GM12878 (cell line): Measurements from ENCODE around the gene MIGA2.

Experiments used
- NRF1 ChIP-seq: conservative IDR thresholded peaks from 2 replicates; pipeline ENCODE4 v1.6.1; 2011; ENCODE audit warnings: mild to moderate bottlenecking, low read depth, low read length, improper control_type of control experiment
- POLR2A ChIP-seq: IDR thresholded peaks from 2 replicates; pipeline ENCODE4 v1.6.1; 2011; ENCODE audit warnings: low read depth, mild to moderate bottlenecking, low read length
- RELA ChIP-seq: fragments of 450-650 bp; IDR thresholded peaks from 2 replicates; pipeline ENCODE4 v1.8.0; 2014; ENCODE audit warnings: borderline replicate concordance; ENCODE audit not compliant: partially characterized antibody
- RFX5 ChIP-seq: IDR thresholded peaks from 2 replicates; pipeline ENCODE4 v1.6.1; 2011; ENCODE audit warnings: low read depth, low read length, improper control_type of control experiment
- SP1 ChIP-seq: IDR thresholded peaks from one replicate; pipeline ENCODE4 v1.6.1; 2011; ENCODE audit warnings: low read depth, low read length
- TF ChIP-seq, protein P1 (sequence below): IDR thresholded peaks from 2 replicates; pipeline ENCODE4 v1.6.1; 2012; ENCODE audit warnings: mild to moderate bottlenecking, low read depth, low read length
- TF ChIP-seq, protein P2 (sequence below): IDR thresholded peaks from 2 replicates; pipeline ENCODE4 v1.6.1; 2012; ENCODE audit warnings: low read depth, low read length, improper control_type of control experiment
- TF ChIP-seq, protein P3 (sequence below): fragments of 450-650 bp; IDR thresholded peaks from 2 replicates; pipeline ENCODE4 v1.6.1; 2017; ENCODE audit warnings: mild to moderate bottlenecking, low read depth, inconsistent platforms; ENCODE audit not compliant: poor library complexity, severe bottlenecking
- TF ChIP-seq, protein P4 (sequence below), 3 experiments: IDR thresholded peaks in 2 of 3; conservative IDR thresholded peaks in 1 of 3; 2 replicates each; pipeline ENCODE4 v1.5.1; 2011; ENCODE audit warnings: low read depth in 3 of 3, low read length in 3 of 3, mild to moderate bottlenecking in 3 of 3, control low read depth in 2 of 3, moderate library complexity in 2 of 3, inconsistent platforms in 1 of 3, mixed read lengths in 1 of 3; ENCODE audit not compliant: control insufficient read depth in 2 of 3, insufficient read depth in 1 of 3; ENCODE audit errors: extremely low read depth in 1 of 3

DNA sequence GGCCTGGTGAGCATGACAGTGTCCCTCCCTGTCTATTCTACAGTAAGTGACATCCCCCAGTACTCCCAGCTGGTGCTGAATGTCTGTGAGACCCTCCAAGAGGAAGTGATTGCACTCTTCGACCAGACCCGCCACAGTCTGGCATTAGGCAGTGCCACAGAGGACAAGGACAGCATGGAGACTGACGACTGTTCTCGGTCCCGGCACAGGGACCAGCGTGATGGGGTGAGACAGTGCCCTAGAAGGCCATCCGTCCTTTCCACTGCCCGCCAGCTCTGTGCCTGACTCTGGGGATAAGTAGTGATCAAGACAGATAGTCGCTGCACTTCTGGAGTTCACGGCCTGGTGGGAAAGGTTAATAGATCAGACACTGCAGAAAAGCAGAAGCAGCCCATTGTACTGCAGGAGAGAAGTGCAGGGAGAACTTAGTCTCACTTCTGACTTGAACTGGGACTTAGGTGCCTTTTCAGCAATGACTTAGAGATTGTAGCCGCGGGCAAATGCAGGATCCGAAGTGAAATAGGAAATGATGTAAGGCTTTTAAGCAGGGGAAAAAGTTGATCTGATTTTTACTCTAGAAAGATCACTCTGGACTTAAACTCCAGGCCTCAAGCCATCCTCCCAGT lies 36.7 kb upstream of the MIGA2 start:
- TF ChIP-seq SP1 (no peak), NRF1 (no peak), POLR2A (peak; percentile 31; the same call in 1 of the 2 replicates), RELA (no peak), RFX5 (no peak)
- TF ChIP-seq, protein P1, sequence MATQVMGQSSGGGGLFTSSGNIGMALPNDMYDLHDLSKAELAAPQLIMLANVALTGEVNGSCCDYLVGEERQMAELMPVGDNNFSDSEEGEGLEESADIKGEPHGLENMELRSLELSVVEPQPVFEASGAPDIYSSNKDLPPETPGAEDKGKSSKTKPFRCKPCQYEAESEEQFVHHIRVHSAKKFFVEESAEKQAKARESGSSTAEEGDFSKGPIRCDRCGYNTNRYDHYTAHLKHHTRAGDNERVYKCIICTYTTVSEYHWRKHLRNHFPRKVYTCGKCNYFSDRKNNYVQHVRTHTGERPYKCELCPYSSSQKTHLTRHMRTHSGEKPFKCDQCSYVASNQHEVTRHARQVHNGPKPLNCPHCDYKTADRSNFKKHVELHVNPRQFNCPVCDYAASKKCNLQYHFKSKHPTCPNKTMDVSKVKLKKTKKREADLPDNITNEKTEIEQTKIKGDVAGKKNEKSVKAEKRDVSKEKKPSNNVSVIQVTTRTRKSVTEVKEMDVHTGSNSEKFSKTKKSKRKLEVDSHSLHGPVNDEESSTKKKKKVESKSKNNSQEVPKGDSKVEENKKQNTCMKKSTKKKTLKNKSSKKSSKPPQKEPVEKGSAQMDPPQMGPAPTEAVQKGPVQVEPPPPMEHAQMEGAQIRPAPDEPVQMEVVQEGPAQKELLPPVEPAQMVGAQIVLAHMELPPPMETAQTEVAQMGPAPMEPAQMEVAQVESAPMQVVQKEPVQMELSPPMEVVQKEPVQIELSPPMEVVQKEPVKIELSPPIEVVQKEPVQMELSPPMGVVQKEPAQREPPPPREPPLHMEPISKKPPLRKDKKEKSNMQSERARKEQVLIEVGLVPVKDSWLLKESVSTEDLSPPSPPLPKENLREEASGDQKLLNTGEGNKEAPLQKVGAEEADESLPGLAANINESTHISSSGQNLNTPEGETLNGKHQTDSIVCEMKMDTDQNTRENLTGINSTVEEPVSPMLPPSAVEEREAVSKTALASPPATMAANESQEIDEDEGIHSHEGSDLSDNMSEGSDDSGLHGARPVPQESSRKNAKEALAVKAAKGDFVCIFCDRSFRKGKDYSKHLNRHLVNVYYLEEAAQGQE: no peak
- TF ChIP-seq, protein P2, sequence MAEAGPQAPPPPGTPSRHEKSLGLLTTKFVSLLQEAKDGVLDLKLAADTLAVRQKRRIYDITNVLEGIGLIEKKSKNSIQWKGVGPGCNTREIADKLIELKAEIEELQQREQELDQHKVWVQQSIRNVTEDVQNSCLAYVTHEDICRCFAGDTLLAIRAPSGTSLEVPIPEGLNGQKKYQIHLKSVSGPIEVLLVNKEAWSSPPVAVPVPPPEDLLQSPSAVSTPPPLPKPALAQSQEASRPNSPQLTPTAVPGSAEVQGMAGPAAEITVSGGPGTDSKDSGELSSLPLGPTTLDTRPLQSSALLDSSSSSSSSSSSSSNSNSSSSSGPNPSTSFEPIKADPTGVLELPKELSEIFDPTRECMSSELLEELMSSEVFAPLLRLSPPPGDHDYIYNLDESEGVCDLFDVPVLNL: no peak
- TF ChIP-seq, protein P3, sequence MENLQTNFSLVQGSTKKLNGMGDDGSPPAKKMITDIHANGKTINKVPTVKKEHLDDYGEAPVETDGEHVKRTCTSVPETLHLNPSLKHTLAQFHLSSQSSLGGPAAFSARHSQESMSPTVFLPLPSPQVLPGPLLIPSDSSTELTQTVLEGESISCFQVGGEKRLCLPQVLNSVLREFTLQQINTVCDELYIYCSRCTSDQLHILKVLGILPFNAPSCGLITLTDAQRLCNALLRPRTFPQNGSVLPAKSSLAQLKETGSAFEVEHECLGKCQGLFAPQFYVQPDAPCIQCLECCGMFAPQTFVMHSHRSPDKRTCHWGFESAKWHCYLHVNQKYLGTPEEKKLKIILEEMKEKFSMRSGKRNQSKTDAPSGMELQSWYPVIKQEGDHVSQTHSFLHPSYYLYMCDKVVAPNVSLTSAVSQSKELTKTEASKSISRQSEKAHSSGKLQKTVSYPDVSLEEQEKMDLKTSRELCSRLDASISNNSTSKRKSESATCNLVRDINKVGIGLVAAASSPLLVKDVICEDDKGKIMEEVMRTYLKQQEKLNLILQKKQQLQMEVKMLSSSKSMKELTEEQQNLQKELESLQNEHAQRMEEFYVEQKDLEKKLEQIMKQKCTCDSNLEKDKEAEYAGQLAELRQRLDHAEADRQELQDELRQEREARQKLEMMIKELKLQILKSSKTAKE: no peak
- TF ChIP-seq, protein P4, sequence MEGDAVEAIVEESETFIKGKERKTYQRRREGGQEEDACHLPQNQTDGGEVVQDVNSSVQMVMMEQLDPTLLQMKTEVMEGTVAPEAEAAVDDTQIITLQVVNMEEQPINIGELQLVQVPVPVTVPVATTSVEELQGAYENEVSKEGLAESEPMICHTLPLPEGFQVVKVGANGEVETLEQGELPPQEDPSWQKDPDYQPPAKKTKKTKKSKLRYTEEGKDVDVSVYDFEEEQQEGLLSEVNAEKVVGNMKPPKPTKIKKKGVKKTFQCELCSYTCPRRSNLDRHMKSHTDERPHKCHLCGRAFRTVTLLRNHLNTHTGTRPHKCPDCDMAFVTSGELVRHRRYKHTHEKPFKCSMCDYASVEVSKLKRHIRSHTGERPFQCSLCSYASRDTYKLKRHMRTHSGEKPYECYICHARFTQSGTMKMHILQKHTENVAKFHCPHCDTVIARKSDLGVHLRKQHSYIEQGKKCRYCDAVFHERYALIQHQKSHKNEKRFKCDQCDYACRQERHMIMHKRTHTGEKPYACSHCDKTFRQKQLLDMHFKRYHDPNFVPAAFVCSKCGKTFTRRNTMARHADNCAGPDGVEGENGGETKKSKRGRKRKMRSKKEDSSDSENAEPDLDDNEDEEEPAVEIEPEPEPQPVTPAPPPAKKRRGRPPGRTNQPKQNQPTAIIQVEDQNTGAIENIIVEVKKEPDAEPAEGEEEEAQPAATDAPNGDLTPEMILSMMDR (IDR thresholded peaks at IDR 0.05 in 2 of 3, conservative IDR thresholded peaks at IDR 0.05 in 1 of 3; ENCODE audit: control insufficient read depth in 2 of 3, extremely low read depth in 1 of 3, insufficient read depth in 1 of 3, low read depth in 3 of 3, low read length in 3 of 3): no peak
